ENCODE measurements around the gene RRP1B. TPM values are rescaled to one million over a fixed set of nuclear protein-coding genes. Genes with fewer than 3 reads are reported as not detected.

The RRP1B gene
- polyA plus RNA-seq, 1 donor from 2014 or later = 20.3 TPM

DNA sequence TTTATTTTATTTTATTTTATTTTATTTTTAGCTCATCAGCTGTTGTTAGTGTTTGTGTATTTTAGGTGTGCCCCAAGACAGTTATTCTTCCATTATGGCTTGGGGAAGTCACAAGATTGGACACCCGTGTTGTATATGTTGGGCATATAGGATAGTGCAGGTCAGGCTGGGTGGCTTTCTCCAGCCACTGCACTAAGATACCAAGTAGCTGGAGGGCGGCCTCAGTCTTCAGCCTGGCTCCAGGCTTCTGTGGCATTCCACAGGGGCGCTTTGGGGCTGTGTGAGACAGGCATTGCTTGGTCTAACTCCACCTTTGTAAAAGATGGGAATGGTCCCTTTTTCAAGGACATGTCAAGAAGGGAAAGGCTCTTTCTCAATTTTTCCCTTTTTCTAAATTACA lies 16.5 kb downstream of the RRP1B start:
- H3K27ac ChIP-seq (ENCODE audit: low read length) = no peak overlapping the region
- TF ChIP-seq MXI1 (conservative IDR thresholded peaks at IDR 0.05; ENCODE audit: poor library complexity, severe bottlenecking) = no peak
- no peak for TF ChIP-seq EZH2 (IDR thresholded peaks at IDR 0.05; ENCODE audit: borderline replicate concordance, insufficient read depth, low read length, poor library complexity, severe bottlenecking)
- no peak for TF ChIP-seq TAF1 (IDR thresholded peaks at IDR 0.05; ENCODE audit: low read depth)
- no peak for TF ChIP-seq SMC3 (conservative IDR thresholded peaks at IDR 0.05; ENCODE audit: poor library complexity)
- no peak for TF ChIP-seq RAD21 (conservative IDR thresholded peaks at IDR 0.05)
- TF ChIP-seq, protein P1, sequence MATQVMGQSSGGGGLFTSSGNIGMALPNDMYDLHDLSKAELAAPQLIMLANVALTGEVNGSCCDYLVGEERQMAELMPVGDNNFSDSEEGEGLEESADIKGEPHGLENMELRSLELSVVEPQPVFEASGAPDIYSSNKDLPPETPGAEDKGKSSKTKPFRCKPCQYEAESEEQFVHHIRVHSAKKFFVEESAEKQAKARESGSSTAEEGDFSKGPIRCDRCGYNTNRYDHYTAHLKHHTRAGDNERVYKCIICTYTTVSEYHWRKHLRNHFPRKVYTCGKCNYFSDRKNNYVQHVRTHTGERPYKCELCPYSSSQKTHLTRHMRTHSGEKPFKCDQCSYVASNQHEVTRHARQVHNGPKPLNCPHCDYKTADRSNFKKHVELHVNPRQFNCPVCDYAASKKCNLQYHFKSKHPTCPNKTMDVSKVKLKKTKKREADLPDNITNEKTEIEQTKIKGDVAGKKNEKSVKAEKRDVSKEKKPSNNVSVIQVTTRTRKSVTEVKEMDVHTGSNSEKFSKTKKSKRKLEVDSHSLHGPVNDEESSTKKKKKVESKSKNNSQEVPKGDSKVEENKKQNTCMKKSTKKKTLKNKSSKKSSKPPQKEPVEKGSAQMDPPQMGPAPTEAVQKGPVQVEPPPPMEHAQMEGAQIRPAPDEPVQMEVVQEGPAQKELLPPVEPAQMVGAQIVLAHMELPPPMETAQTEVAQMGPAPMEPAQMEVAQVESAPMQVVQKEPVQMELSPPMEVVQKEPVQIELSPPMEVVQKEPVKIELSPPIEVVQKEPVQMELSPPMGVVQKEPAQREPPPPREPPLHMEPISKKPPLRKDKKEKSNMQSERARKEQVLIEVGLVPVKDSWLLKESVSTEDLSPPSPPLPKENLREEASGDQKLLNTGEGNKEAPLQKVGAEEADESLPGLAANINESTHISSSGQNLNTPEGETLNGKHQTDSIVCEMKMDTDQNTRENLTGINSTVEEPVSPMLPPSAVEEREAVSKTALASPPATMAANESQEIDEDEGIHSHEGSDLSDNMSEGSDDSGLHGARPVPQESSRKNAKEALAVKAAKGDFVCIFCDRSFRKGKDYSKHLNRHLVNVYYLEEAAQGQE (IDR thresholded peaks at IDR 0.05; ENCODE audit: borderline replicate concordance) = no peak
- no peak for TF ChIP-seq EP300 (conservative IDR thresholded peaks at IDR 0.05; ENCODE audit: poor library complexity, severe bottlenecking)
- no peak for TF ChIP-seq POLR2AphosphoS5 (IDR thresholded peaks at IDR 0.05)
- TF ChIP-seq, protein P2, sequence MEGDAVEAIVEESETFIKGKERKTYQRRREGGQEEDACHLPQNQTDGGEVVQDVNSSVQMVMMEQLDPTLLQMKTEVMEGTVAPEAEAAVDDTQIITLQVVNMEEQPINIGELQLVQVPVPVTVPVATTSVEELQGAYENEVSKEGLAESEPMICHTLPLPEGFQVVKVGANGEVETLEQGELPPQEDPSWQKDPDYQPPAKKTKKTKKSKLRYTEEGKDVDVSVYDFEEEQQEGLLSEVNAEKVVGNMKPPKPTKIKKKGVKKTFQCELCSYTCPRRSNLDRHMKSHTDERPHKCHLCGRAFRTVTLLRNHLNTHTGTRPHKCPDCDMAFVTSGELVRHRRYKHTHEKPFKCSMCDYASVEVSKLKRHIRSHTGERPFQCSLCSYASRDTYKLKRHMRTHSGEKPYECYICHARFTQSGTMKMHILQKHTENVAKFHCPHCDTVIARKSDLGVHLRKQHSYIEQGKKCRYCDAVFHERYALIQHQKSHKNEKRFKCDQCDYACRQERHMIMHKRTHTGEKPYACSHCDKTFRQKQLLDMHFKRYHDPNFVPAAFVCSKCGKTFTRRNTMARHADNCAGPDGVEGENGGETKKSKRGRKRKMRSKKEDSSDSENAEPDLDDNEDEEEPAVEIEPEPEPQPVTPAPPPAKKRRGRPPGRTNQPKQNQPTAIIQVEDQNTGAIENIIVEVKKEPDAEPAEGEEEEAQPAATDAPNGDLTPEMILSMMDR (IDR thresholded peaks at IDR 0.05; ENCODE audit: poor library complexity, severe bottlenecking) = no peak
- no peak overlapping the region for H3K9ac ChIP-seq (ENCODE audit: low read length)
- H3K4me3 ChIP-seq (ENCODE audit: low read length) = no peak overlapping the region
- H3F3A ChIP-seq (ENCODE audit: insufficient read depth, low read length, poor library complexity, severe bottlenecking) = no peaks in the 10 kb centered on the region
- no peak overlapping the region for H2AFZ ChIP-seq (ENCODE audit: low read depth, low read length)
- no peaks in the 10 kb centered on the region for H3K27me3 ChIP-seq (ENCODE audit: insufficient read depth, low read depth, low read length)
- H3K79me2 ChIP-seq (replicated peaks; ENCODE audit: insufficient read depth, low read length) = no peaks in the 10 kb centered on the region
- H4K20me1 ChIP-seq (ENCODE audit: insufficient read depth) = no peaks in the 10 kb centered on the region
- peaks cover 11% of the 10 kb centered on the region for H3K36me3 ChIP-seq (ENCODE audit: insufficient read depth, low read length)
- no peaks in the 10 kb centered on the region for H3K9me3 ChIP-seq (ENCODE audit: low read length)
- no peak overlapping the region for H3K4me2 ChIP-seq (ENCODE audit: low read length)
- H3K9me2 ChIP-seq (ENCODE audit: insufficient read depth, low read length) = no peaks in the 10 kb centered on the region

DNA sequence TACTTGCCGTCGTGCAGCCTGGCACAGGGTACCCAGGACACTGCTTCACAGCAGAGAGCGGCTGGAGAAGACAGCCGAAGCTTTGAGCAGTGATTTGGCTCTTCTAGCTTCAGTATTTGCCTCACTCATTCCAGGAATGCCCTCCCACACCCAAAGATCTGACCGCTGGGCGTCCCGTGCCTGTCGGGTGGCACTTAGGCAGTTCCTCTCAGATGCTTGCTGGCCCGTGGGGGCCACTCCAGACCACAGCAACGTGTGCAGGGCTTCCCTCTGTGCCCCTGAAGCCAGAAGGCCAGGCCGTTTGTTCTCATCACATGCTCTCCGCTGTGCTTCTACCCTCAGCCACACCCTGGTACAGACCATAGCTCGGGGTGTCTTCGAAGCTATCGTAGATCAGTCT lies 17.0 kb downstream of the RRP1B start:
- H3K79me2 ChIP-seq (replicated peaks; ENCODE audit: insufficient read depth, low read length) = no peaks in the 10 kb centered on the region
- peaks cover 11% of the 10 kb centered on the region for H3K36me3 ChIP-seq (ENCODE audit: insufficient read depth, low read length)
- no peak for TF ChIP-seq MXI1 (conservative IDR thresholded peaks at IDR 0.05; ENCODE audit: poor library complexity, severe bottlenecking)
- no peak for TF ChIP-seq RAD21 (conservative IDR thresholded peaks at IDR 0.05)
- no peak for TF ChIP-seq POLR2AphosphoS5 (IDR thresholded peaks at IDR 0.05)
- TF ChIP-seq, protein P1 (IDR thresholded peaks at IDR 0.05; ENCODE audit: borderline replicate concordance) = no peak
- no peak for TF ChIP-seq EZH2 (IDR thresholded peaks at IDR 0.05; ENCODE audit: borderline replicate concordance, insufficient read depth, low read length, poor library complexity, severe bottlenecking)
- no peak for TF ChIP-seq SMC3 (conservative IDR thresholded peaks at IDR 0.05; ENCODE audit: poor library complexity)
- TF ChIP-seq TAF1 (IDR thresholded peaks at IDR 0.05; ENCODE audit: low read depth) = no peak
- no peak for TF ChIP-seq EP300 (conservative IDR thresholded peaks at IDR 0.05; ENCODE audit: poor library complexity, severe bottlenecking)
- TF ChIP-seq, protein P2 (IDR thresholded peaks at IDR 0.05; ENCODE audit: poor library complexity, severe bottlenecking) = no peak
- H3K27ac ChIP-seq (ENCODE audit: low read length) = no peak overlapping the region
- H3K4me2 ChIP-seq (ENCODE audit: low read length) = no peak overlapping the region
- H3K9ac ChIP-seq (ENCODE audit: low read length) = no peak overlapping the region
- no peaks in the 10 kb centered on the region for H3F3A ChIP-seq (ENCODE audit: insufficient read depth, low read length, poor library complexity, severe bottlenecking)
- H2AFZ ChIP-seq (ENCODE audit: low read depth, low read length) = no peak overlapping the region
- H3K9me2 ChIP-seq (ENCODE audit: insufficient read depth, low read length) = no peaks in the 10 kb centered on the region
- H3K27me3 ChIP-seq (ENCODE audit: insufficient read depth, low read depth, low read length) = no peaks in the 10 kb centered on the region
- H3K9me3 ChIP-seq (ENCODE audit: low read length) = no peaks in the 10 kb centered on the region
- no peak overlapping the region for H3K4me3 ChIP-seq (ENCODE audit: low read length)
- no peaks in the 10 kb centered on the region for H4K20me1 ChIP-seq (ENCODE audit: insufficient read depth)
